ENCODE data around the gene RELN. TPM values are rescaled to one million over a fixed set of nuclear protein-coding genes. Genes with fewer than 3 reads are reported as not detected.

RELN gene
- polyA plus RNA-seq, 1 donor = 5.0 TPM

GRCh38 chr7:103972779-103973434 is 16.6 kb downstream of the RELN start:
- Histone ChIP-seq H3K4me3 (ENCODE audit: low read length) (no peak overlapping the region), H3K36me3 (ENCODE audit: control insufficient read depth, insufficient read depth, low read length) (no peaks in the 10 kb centered on the region), H3K4me1 (ENCODE audit: control insufficient read depth, insufficient read depth, low read length) (no peaks in the 10 kb centered on the region), H3K9me3 (ENCODE audit: control insufficient read depth, low read depth, low read length) (no peaks in the 10 kb centered on the region), H3K27ac (ENCODE audit: low read length) (no peak overlapping the region), H3K27me3 (ENCODE audit: control insufficient read depth, insufficient read depth, low read length) (no peaks in the 10 kb centered on the region)
- no peak for DNase-seq
- WGBS (ENCODE audit: insufficient coverage, low lambda C conversion rate) = 30% methylated on average over 1 of the region's 2 CpGs

- no peaks in the 10 kb centered on the region for H3K4me1 ChIP-seq (ENCODE audit: control insufficient read depth, insufficient read depth, low read length)
- no peak for DNase-seq
Observed at GRCh38 chr7:103967401-103967800, 22.1 kb downstream of the RELN start.

GRCh38 chr7:103966593-103967277 is 22.7 kb downstream of the RELN start:
- H3K27ac ChIP-seq (ENCODE audit: low read length) = no peak overlapping the region
- no peaks in the 10 kb centered on the region for H3K9me3 ChIP-seq (ENCODE audit: control insufficient read depth, low read depth, low read length)
- no peaks in the 10 kb centered on the region for H3K27me3 ChIP-seq (ENCODE audit: control insufficient read depth, insufficient read depth, low read length)
- H3K4me1 ChIP-seq (ENCODE audit: control insufficient read depth, insufficient read depth, low read length) = no peaks in the 10 kb centered on the region
- DNase-seq = no peak
- WGBS (ENCODE audit: insufficient coverage, low lambda C conversion rate) = no CpG with 5 or more reads among the region's 4 CpGs
- no peak overlapping the region for H3K4me3 ChIP-seq (ENCODE audit: low read length)
- no peaks in the 10 kb centered on the region for H3K36me3 ChIP-seq (ENCODE audit: control insufficient read depth, insufficient read depth, low read length)

More at GRCh38 chr7:103967401-103967800, 22.1 kb downstream of the RELN start:
- no peak overlapping the region for H3K27ac ChIP-seq (ENCODE audit: low read length)
- H3K36me3 ChIP-seq (ENCODE audit: control insufficient read depth, insufficient read depth, low read length) = no peaks in the 10 kb centered on the region
- no peaks in the 10 kb centered on the region for H3K9me3 ChIP-seq (ENCODE audit: control insufficient read depth, low read depth, low read length)
- no peaks in the 10 kb centered on the region for H3K27me3 ChIP-seq (ENCODE audit: control insufficient read depth, insufficient read depth, low read length)
- H3K4me3 ChIP-seq (ENCODE audit: low read length) = no peak overlapping the region

GRCh38 chr7:103964269-103964668 is 25.2 kb downstream of the RELN start:
- Histone ChIP-seq H3K27ac (ENCODE audit: low read length) (no peak overlapping the region), H3K4me3 (ENCODE audit: low read length) (no peak overlapping the region), H3K9me3 (ENCODE audit: control insufficient read depth, low read depth, low read length) (no peaks in the 10 kb centered on the region), H3K27me3 (ENCODE audit: control insufficient read depth, insufficient read depth, low read length) (no peaks in the 10 kb centered on the region), H3K4me1 (ENCODE audit: control insufficient read depth, insufficient read depth, low read length) (no peaks in the 10 kb centered on the region), H3K36me3 (ENCODE audit: control insufficient read depth, insufficient read depth, low read length) (no peaks in the 10 kb centered on the region)
- DNase-seq = no peak

GRCh38 chr7:103962070-103962469 is 27.4 kb downstream of the RELN start:
- Histone ChIP-seq H3K9me3 (ENCODE audit: control insufficient read depth, low read depth, low read length) (no peaks in the 10 kb centered on the region), H3K36me3 (ENCODE audit: control insufficient read depth, insufficient read depth, low read length) (no peaks in the 10 kb centered on the region), H3K4me1 (ENCODE audit: control insufficient read depth, insufficient read depth, low read length) (no peaks in the 10 kb centered on the region), H3K4me3 (ENCODE audit: low read length) (no peak overlapping the region), H3K27me3 (ENCODE audit: control insufficient read depth, insufficient read depth, low read length) (no peaks in the 10 kb centered on the region), H3K27ac (ENCODE audit: low read length) (no peak overlapping the region)
- DNase-seq = no peak
- 53% methylated on average over 3 of the region's 6 CpGs for WGBS (ENCODE audit: insufficient coverage, low lambda C conversion rate)

GRCh38 chr7:103958284-103958818 is 31.1 kb downstream of the RELN start:
- H3K27me3 ChIP-seq (ENCODE audit: control insufficient read depth, insufficient read depth, low read length) = no peaks in the 10 kb centered on the region
- WGBS (ENCODE audit: insufficient coverage, low lambda C conversion rate) = 80% methylated on average over 1 of the region's 1 CpG
- DNase-seq = no peak
- no peak overlapping the region for H3K4me3 ChIP-seq (ENCODE audit: low read length)
- no peaks in the 10 kb centered on the region for H3K9me3 ChIP-seq (ENCODE audit: control insufficient read depth, low read depth, low read length)
- no peak overlapping the region for H3K27ac ChIP-seq (ENCODE audit: low read length)
- H3K36me3 ChIP-seq (ENCODE audit: control insufficient read depth, insufficient read depth, low read length) = no peaks in the 10 kb centered on the region
- no peaks in the 10 kb centered on the region for H3K4me1 ChIP-seq (ENCODE audit: control insufficient read depth, insufficient read depth, low read length)

- no peaks in the 10 kb centered on the region for H3K36me3 ChIP-seq (ENCODE audit: control insufficient read depth, insufficient read depth, low read length)
- H3K4me3 ChIP-seq (ENCODE audit: low read length) = no peak overlapping the region
- no peak for DNase-seq
- H3K9me3 ChIP-seq (ENCODE audit: control insufficient read depth, low read depth, low read length) = no peaks in the 10 kb centered on the region
- no peak overlapping the region for H3K27ac ChIP-seq (ENCODE audit: low read length)
- H3K4me1 ChIP-seq (ENCODE audit: control insufficient read depth, insufficient read depth, low read length) = no peaks in the 10 kb centered on the region
- 100% methylated on average over 1 of the region's 2 CpGs for WGBS (ENCODE audit: insufficient coverage, low lambda C conversion rate)
- no peaks in the 10 kb centered on the region for H3K27me3 ChIP-seq (ENCODE audit: control insufficient read depth, insufficient read depth, low read length)
Observed at GRCh38 chr7:103955985-103956384, 33.5 kb downstream of the RELN start.

GRCh38 chr7:103952408-103952807 is 37.0 kb downstream of the RELN start:
- Histone ChIP-seq H3K27me3 (ENCODE audit: control insufficient read depth, insufficient read depth, low read length) (no peaks in the 10 kb centered on the region), H3K27ac (ENCODE audit: low read length) (no peak overlapping the region), H3K4me3 (ENCODE audit: low read length) (no peak overlapping the region), H3K9me3 (ENCODE audit: control insufficient read depth, low read depth, low read length) (no peaks in the 10 kb centered on the region), H3K36me3 (ENCODE audit: control insufficient read depth, insufficient read depth, low read length) (no peaks in the 10 kb centered on the region), H3K4me1 (ENCODE audit: control insufficient read depth, insufficient read depth, low read length) (no peaks in the 10 kb centered on the region)
- WGBS (ENCODE audit: insufficient coverage, low lambda C conversion rate) = 75% methylated on average over 1 of the region's 1 CpG
- no peak for DNase-seq

- H3K36me3 ChIP-seq (ENCODE audit: control insufficient read depth, insufficient read depth, low read length) = no peaks in the 10 kb centered on the region
- H3K27ac ChIP-seq (ENCODE audit: low read length) = no peak overlapping the region
- H3K4me3 ChIP-seq (ENCODE audit: low read length) = no peak overlapping the region
- H3K27me3 ChIP-seq (ENCODE audit: control insufficient read depth, insufficient read depth, low read length) = no peaks in the 10 kb centered on the region
- no peaks in the 10 kb centered on the region for H3K4me1 ChIP-seq (ENCODE audit: control insufficient read depth, insufficient read depth, low read length)
- H3K9me3 ChIP-seq (ENCODE audit: control insufficient read depth, low read depth, low read length) = no peaks in the 10 kb centered on the region
- WGBS (ENCODE audit: insufficient coverage, low lambda C conversion rate) = 80% methylated on average over 1 of the region's 2 CpGs
- DNase-seq = no peak
Observed at GRCh38 chr7:103951311-103951710, 38.1 kb downstream of the RELN start.

GRCh38 chr7:103949374-103949773 is 40.1 kb downstream of the RELN start:
- Histone ChIP-seq H3K36me3 (ENCODE audit: control insufficient read depth, insufficient read depth, low read length) (no peaks in the 10 kb centered on the region), H3K4me3 (ENCODE audit: low read length) (no peak overlapping the region), H3K27me3 (ENCODE audit: control insufficient read depth, insufficient read depth, low read length) (no peaks in the 10 kb centered on the region), H3K27ac (ENCODE audit: low read length) (no peak overlapping the region), H3K9me3 (ENCODE audit: control insufficient read depth, low read depth, low read length) (no peaks in the 10 kb centered on the region), H3K4me1 (ENCODE audit: control insufficient read depth, insufficient read depth, low read length) (no peaks in the 10 kb centered on the region)
- no CpG with 5 or more reads among the region's 7 CpGs for WGBS (ENCODE audit: insufficient coverage, low lambda C conversion rate)
- no peak for DNase-seq
